Trophoblast cell (in vitro differentiated cells and primary cell): ENCODE results near the gene PP2D1. TPM values are rescaled to one million over a fixed set of nuclear protein-coding genes. Genes with fewer than 3 reads are reported as not detected.
A peak's percentile ranks its signal among the peaks of the same experiment; 100 is the strongest.

ENCODE experiments used
- DNase-seq, 2 donors: peaks; one replicate each; pipeline ENCODE4 v3.0.0-alpha.2; 2016
- H2AFZ ChIP-seq: 2 replicates; pipeline ENCODE4 v1.6.1; 2013; ENCODE audit warnings: low read length, moderate library complexity, mild to moderate bottlenecking; ENCODE audit not compliant: insufficient read depth, poor library complexity
- H2AK5ac ChIP-seq: 2 replicates; pipeline ENCODE4 v1.6.1; 2013; ENCODE audit warnings: mild to moderate bottlenecking, low read length
- H2BK120ac ChIP-seq: 2 replicates; pipeline ENCODE4 v1.6.1; 2013; ENCODE audit warnings: low read length, mild to moderate bottlenecking, moderate library complexity; ENCODE audit not compliant: insufficient read depth, poor library complexity
- H2BK12ac ChIP-seq: 2 replicates; pipeline ENCODE4 v1.6.1; 2013; ENCODE audit warnings: mild to moderate bottlenecking, low read length, moderate library complexity
- H2BK5ac ChIP-seq: 2 replicates; pipeline ENCODE4 v1.6.1; 2013; ENCODE audit warnings: low read length, low read depth, moderate library complexity, mild to moderate bottlenecking; ENCODE audit not compliant: poor library complexity
- H3K14ac ChIP-seq: 2 replicates; pipeline ENCODE4 v1.6.1; 2013; ENCODE audit warnings: mild to moderate bottlenecking, low read length
- H3K18ac ChIP-seq: 2 replicates; pipeline ENCODE4 v1.6.1; 2013; ENCODE audit warnings: mild to moderate bottlenecking, low read length
- H3K23ac ChIP-seq: 2 replicates; pipeline ENCODE4 v1.6.1; 2013; ENCODE audit warnings: low read length
- H3K27ac ChIP-seq: 2 replicates; pipeline ENCODE4 v1.5.1; 2013; ENCODE audit warnings: low read depth, mild to moderate bottlenecking, inconsistent platforms, low read length, moderate library complexity
- H3K27me3 ChIP-seq: 2 replicates; pipeline ENCODE4 v1.6.1; 2013; ENCODE audit warnings: inconsistent platforms, mild to moderate bottlenecking, low read length, moderate library complexity; ENCODE audit not compliant: insufficient read depth
- H3K36me3 ChIP-seq, 2 experiments: 1 replicate in 1 of 2; 2 replicates in 1 of 2; pipeline ENCODE4 v1.6.1; 2013; ENCODE audit warnings: low read length in 2 of 2, mild to moderate bottlenecking in 2 of 2, moderate library complexity in 1 of 2; ENCODE audit not compliant: insufficient read depth in 2 of 2, control insufficient read depth in 1 of 2
- H3K4ac ChIP-seq: 2 replicates; pipeline ENCODE4 v1.6.1; 2013; ENCODE audit warnings: low read depth, mild to moderate bottlenecking, low read length, moderate library complexity
- H3K4me1 ChIP-seq, 2 experiments: 1 replicate in 1 of 2; 2 replicates in 1 of 2; pipeline ENCODE4 v1.6.1; 2013; ENCODE audit warnings: low read length in 2 of 2, mild to moderate bottlenecking in 2 of 2, moderate library complexity in 1 of 2; ENCODE audit not compliant: insufficient read depth in 2 of 2, control insufficient read depth in 1 of 2
- H3K4me2 ChIP-seq: 2 replicates; pipeline ENCODE4 v1.6.1; 2013; ENCODE audit warnings: inconsistent platforms, mild to moderate bottlenecking, low read length, moderate library complexity
- H3K4me3 ChIP-seq: 2 replicates; pipeline ENCODE4 v1.5.1; 2013; ENCODE audit warnings: mild to moderate bottlenecking, low read depth, low read length, inconsistent platforms
- H3K79me1 ChIP-seq: one replicate; pipeline ENCODE4 v1.6.1; 2013; ENCODE audit warnings: low read length
- H3K79me2 ChIP-seq: 2 replicates; pipeline ENCODE4 v1.6.1; 2013; ENCODE audit warnings: low read length, mild to moderate bottlenecking; ENCODE audit not compliant: control insufficient read depth, insufficient read depth, poor library complexity
- H3K9ac ChIP-seq: 2 replicates; pipeline ENCODE4 v1.6.1; 2013; ENCODE audit warnings: mild to moderate bottlenecking, low read length
- H3K9me3 ChIP-seq: 2 replicates; pipeline ENCODE4 v1.6.1; 2013; ENCODE audit warnings: low read depth, mild to moderate bottlenecking, control low read depth, inconsistent platforms, low read length; ENCODE audit not compliant: insufficient read depth
- H4K12ac ChIP-seq: 2 replicates; pipeline ENCODE4 v1.6.1; 2013; ENCODE audit warnings: low read depth, mild to moderate bottlenecking, low read length, moderate library complexity
- H4K8ac ChIP-seq: 2 replicates; pipeline ENCODE4 v1.6.1; 2013; ENCODE audit warnings: low read depth, mild to moderate bottlenecking, low read length, moderate library complexity
- H4K91ac ChIP-seq: one replicate; pipeline ENCODE4 v1.6.1; 2013; ENCODE audit warnings: low read depth, mild to moderate bottlenecking, low read length, moderate library complexity
- WGBS: extraction: QIAGEN DNeasy Blood & Tissue Kit; methylation state at CpG from one replicate; pipeline ENCODE4 v1.1.7; 2013; ENCODE audit warnings: missing lambda C conversion rate; ENCODE audit not compliant: insufficient read length, insufficient coverage; ENCODE audit errors: extremely low coverage; 5-methylcytosine and 5-hydroxymethylcytosine counted together
- polyA plus RNA-seq: library from polyadenylated mRNA; stranded (reverse); fragments of 200-250 nt; gene quantifications from 2 replicates; pipeline ENCODE4 v1.2.3, GENCODE V29; 2013

Gene PP2D1
- not detected in 2 replicates for polyA plus RNA-seq

- no peaks in the 10 kb centered on the region for H3K79me1 ChIP-seq
- no peak within 1 kb of the TSS for H4K91ac ChIP-seq
- H2AFZ ChIP-seq, result no peak within 1 kb of the TSS
- H2AK5ac ChIP-seq, result no peak within 1 kb of the TSS
- H3K4me1 ChIP-seq, result no peaks in the 10 kb centered on the region
- no peak within 1 kb of the TSS for H3K14ac ChIP-seq
- H3K4ac ChIP-seq, result no peak within 1 kb of the TSS
- no peak within 1 kb of the TSS for H3K4me3 ChIP-seq
- no peak within 1 kb of the TSS for H4K8ac ChIP-seq
- no peak within 1 kb of the TSS for H2BK120ac ChIP-seq
- H3K23ac ChIP-seq, result no peak within 1 kb of the TSS
- no peak within 1 kb of the TSS for H4K12ac ChIP-seq
- H3K18ac ChIP-seq, result no peak within 1 kb of the TSS
- no peaks in the 10 kb centered on the region for H3K27me3 ChIP-seq
- no peaks in the 10 kb centered on the region for H3K36me3 ChIP-seq
- H3K79me2 ChIP-seq, result no peaks in the 10 kb centered on the region
- no peaks in the 10 kb centered on the region for H3K9me3 ChIP-seq
- WGBS, result no CpG with 5 or more reads among the region's 4 CpGs
- H3K9ac ChIP-seq, result no peak within 1 kb of the TSS
- no peak within 1 kb of the TSS for H3K27ac ChIP-seq
- no peak within 1 kb of the TSS for H2BK12ac ChIP-seq
- no peak within 1 kb of the TSS for H2BK5ac ChIP-seq
- DNase-seq, result peak; percentile 22 to 26
- H3K4me2 ChIP-seq, result no peak within 1 kb of the TSS
Measured at GRCh38 chr3:20012164-20012563, at the start of gene PP2D1. Gene PP2D1, minus strand, starts transcription at chr3:20012264. Its CDS starts 192 bp downstream, at chr3:20012072.

GRCh38 chr3:20060974-20061685, 49.1 kb upstream of the PP2D1 start:
- H4K12ac ChIP-seq, result no peak overlapping the region
- no peak overlapping the region for H3K18ac ChIP-seq
- no peak overlapping the region for H2AK5ac ChIP-seq
- no peak overlapping the region for H3K14ac ChIP-seq
- H2BK120ac ChIP-seq, result no peak overlapping the region
- no peak overlapping the region for H3K9ac ChIP-seq
- no peak overlapping the region for H3K4ac ChIP-seq
- no peak overlapping the region for H2AFZ ChIP-seq
- H3K27me3 ChIP-seq, result no peaks in the 10 kb centered on the region
- H4K8ac ChIP-seq, result no peak overlapping the region
- no peaks in the 10 kb centered on the region for H3K79me2 ChIP-seq
- H3K23ac ChIP-seq, result no peak overlapping the region
- peaks cover 9% of the 10 kb centered on the region for H3K79me1 ChIP-seq
- H3K9me3 ChIP-seq, result no peaks in the 10 kb centered on the region
- H3K4me2 ChIP-seq, result no peak overlapping the region
- no peak overlapping the region for H4K91ac ChIP-seq
- H3K4me1 ChIP-seq, result peaks cover 12 to 14% of the 10 kb centered on the region in 2 experiments
- H3K4me3 ChIP-seq, result no peak overlapping the region
- peak; percentile 70 to 94 for DNase-seq
- no peak overlapping the region for H3K27ac ChIP-seq
- no peak overlapping the region for H2BK5ac ChIP-seq
- no CpG with 5 or more reads among the region's 4 CpGs for WGBS
- H3K36me3 ChIP-seq, result no peaks in the 10 kb centered on the region
- no peak overlapping the region for H2BK12ac ChIP-seq

- Histone ChIP-seq H3K18ac (no peak overlapping the region), H4K8ac (no peak overlapping the region), H2AFZ (no peak overlapping the region), H3K27ac (no peak overlapping the region), H3K9ac (no peak overlapping the region), H3K4ac (no peak overlapping the region), H3K36me3 (no peaks in the 10 kb centered on the region), H2BK120ac (no peak overlapping the region), H3K23ac (no peak overlapping the region), H3K4me2 (no peak overlapping the region), H4K91ac (no peak overlapping the region), H3K4me1 (peaks cover 8 to 10% of the 10 kb centered on the region in 2 experiments), H2BK12ac (no peak overlapping the region), H2AK5ac (no peak overlapping the region), H3K79me2 (no peaks in the 10 kb centered on the region), H4K12ac (no peak overlapping the region), H3K79me1 (peaks cover 8% of the 10 kb centered on the region), H3K27me3 (no peaks in the 10 kb centered on the region), H3K9me3 (no peaks in the 10 kb centered on the region), H3K14ac (no peak overlapping the region), H2BK5ac (no peak overlapping the region), H3K4me3 (no peak overlapping the region)
- no peak for DNase-seq
- WGBS, result no CpG with 5 or more reads among the region's 3 CpGs
Measured at GRCh38 chr3:20059929-20060328, 47.9 kb upstream of the PP2D1 start.

GRCh38 chr3:20057612-20058180, 45.6 kb upstream of the PP2D1 start:
- Histone ChIP-seq H2BK120ac (no peak overlapping the region), H3K4me1 (peaks cover 11 to 13% of the 10 kb centered on the region in 2 experiments), H4K91ac (peak overlapping the region; percentile 26), H3K4me3 (no peak overlapping the region), H4K12ac (no peak overlapping the region), H3K23ac (no peak overlapping the region), H2AK5ac (no peak overlapping the region), H3K14ac (no peak overlapping the region), H3K18ac (no peak overlapping the region), H3K27me3 (no peaks in the 10 kb centered on the region), H3K4me2 (no peak overlapping the region), H2AFZ (no peak overlapping the region), H3K9ac (no peak overlapping the region), H3K79me2 (no peaks in the 10 kb centered on the region), H2BK5ac (peak overlapping the region; percentile 30), H3K4ac (no peak overlapping the region), H3K79me1 (peaks cover 9% of the 10 kb centered on the region), H4K8ac (peak overlapping the region; percentile 23), H3K36me3 (no peaks in the 10 kb centered on the region), H3K9me3 (no peaks in the 10 kb centered on the region), H2BK12ac (no peak overlapping the region), H3K27ac (peak overlapping the region; percentile 83)
- no CpG with 5 or more reads among the region's 2 CpGs for WGBS
- peak in 1 of 2 donors; percentile 45 for DNase-seq
